Trophoblast cell (in vitro differentiated cells and primary cell): ENCODE results near the gene PLCH2.

ENCODE experiments used
- DNase-seq, 2 donors: peaks; one replicate each; pipeline ENCODE4 v3.0.0-alpha.2; 2016
- H2AFZ ChIP-seq: 2 replicates; pipeline ENCODE4 v1.6.1; 2013; ENCODE audit warnings: low read length, moderate library complexity, mild to moderate bottlenecking; ENCODE audit not compliant: insufficient read depth, poor library complexity
- H2AK5ac ChIP-seq: 2 replicates; pipeline ENCODE4 v1.6.1; 2013; ENCODE audit warnings: mild to moderate bottlenecking, low read length
- H2BK120ac ChIP-seq: 2 replicates; pipeline ENCODE4 v1.6.1; 2013; ENCODE audit warnings: low read length, mild to moderate bottlenecking, moderate library complexity; ENCODE audit not compliant: insufficient read depth, poor library complexity
- H2BK12ac ChIP-seq: 2 replicates; pipeline ENCODE4 v1.6.1; 2013; ENCODE audit warnings: mild to moderate bottlenecking, low read length, moderate library complexity
- H2BK5ac ChIP-seq: 2 replicates; pipeline ENCODE4 v1.6.1; 2013; ENCODE audit warnings: low read length, low read depth, moderate library complexity, mild to moderate bottlenecking; ENCODE audit not compliant: poor library complexity
- H3K14ac ChIP-seq: 2 replicates; pipeline ENCODE4 v1.6.1; 2013; ENCODE audit warnings: mild to moderate bottlenecking, low read length
- H3K18ac ChIP-seq: 2 replicates; pipeline ENCODE4 v1.6.1; 2013; ENCODE audit warnings: mild to moderate bottlenecking, low read length
- H3K23ac ChIP-seq: 2 replicates; pipeline ENCODE4 v1.6.1; 2013; ENCODE audit warnings: low read length
- H3K27ac ChIP-seq: 2 replicates; pipeline ENCODE4 v1.5.1; 2013; ENCODE audit warnings: low read depth, mild to moderate bottlenecking, inconsistent platforms, low read length, moderate library complexity
- H3K27me3 ChIP-seq: 2 replicates; pipeline ENCODE4 v1.6.1; 2013; ENCODE audit warnings: inconsistent platforms, mild to moderate bottlenecking, low read length, moderate library complexity; ENCODE audit not compliant: insufficient read depth
- H3K36me3 ChIP-seq, 2 experiments: 1 replicate in 1 of 2; 2 replicates in 1 of 2; pipeline ENCODE4 v1.6.1; 2013; ENCODE audit warnings: low read length in 2 of 2, mild to moderate bottlenecking in 2 of 2, moderate library complexity in 1 of 2; ENCODE audit not compliant: insufficient read depth in 2 of 2, control insufficient read depth in 1 of 2
- H3K4ac ChIP-seq: 2 replicates; pipeline ENCODE4 v1.6.1; 2013; ENCODE audit warnings: low read depth, mild to moderate bottlenecking, low read length, moderate library complexity
- H3K4me1 ChIP-seq, 2 experiments: 1 replicate in 1 of 2; 2 replicates in 1 of 2; pipeline ENCODE4 v1.6.1; 2013; ENCODE audit warnings: low read length in 2 of 2, mild to moderate bottlenecking in 2 of 2, moderate library complexity in 1 of 2; ENCODE audit not compliant: insufficient read depth in 2 of 2, control insufficient read depth in 1 of 2
- H3K4me2 ChIP-seq: 2 replicates; pipeline ENCODE4 v1.6.1; 2013; ENCODE audit warnings: inconsistent platforms, mild to moderate bottlenecking, low read length, moderate library complexity
- H3K4me3 ChIP-seq: 2 replicates; pipeline ENCODE4 v1.5.1; 2013; ENCODE audit warnings: mild to moderate bottlenecking, low read depth, low read length, inconsistent platforms
- H3K79me1 ChIP-seq: one replicate; pipeline ENCODE4 v1.6.1; 2013; ENCODE audit warnings: low read length
- H3K79me2 ChIP-seq: 2 replicates; pipeline ENCODE4 v1.6.1; 2013; ENCODE audit warnings: low read length, mild to moderate bottlenecking; ENCODE audit not compliant: control insufficient read depth, insufficient read depth, poor library complexity
- H3K9ac ChIP-seq: 2 replicates; pipeline ENCODE4 v1.6.1; 2013; ENCODE audit warnings: mild to moderate bottlenecking, low read length
- H3K9me3 ChIP-seq: 2 replicates; pipeline ENCODE4 v1.6.1; 2013; ENCODE audit warnings: low read depth, mild to moderate bottlenecking, control low read depth, inconsistent platforms, low read length; ENCODE audit not compliant: insufficient read depth
- H4K12ac ChIP-seq: 2 replicates; pipeline ENCODE4 v1.6.1; 2013; ENCODE audit warnings: low read depth, mild to moderate bottlenecking, low read length, moderate library complexity
- H4K8ac ChIP-seq: 2 replicates; pipeline ENCODE4 v1.6.1; 2013; ENCODE audit warnings: low read depth, mild to moderate bottlenecking, low read length, moderate library complexity
- H4K91ac ChIP-seq: one replicate; pipeline ENCODE4 v1.6.1; 2013; ENCODE audit warnings: low read depth, mild to moderate bottlenecking, low read length, moderate library complexity
- WGBS: extraction: QIAGEN DNeasy Blood & Tissue Kit; methylation state at CpG from one replicate; pipeline ENCODE4 v1.1.7; 2013; ENCODE audit warnings: missing lambda C conversion rate; ENCODE audit not compliant: insufficient read length, insufficient coverage; ENCODE audit errors: extremely low coverage; 5-methylcytosine and 5-hydroxymethylcytosine counted together

The PLCH2 gene

DNA sequence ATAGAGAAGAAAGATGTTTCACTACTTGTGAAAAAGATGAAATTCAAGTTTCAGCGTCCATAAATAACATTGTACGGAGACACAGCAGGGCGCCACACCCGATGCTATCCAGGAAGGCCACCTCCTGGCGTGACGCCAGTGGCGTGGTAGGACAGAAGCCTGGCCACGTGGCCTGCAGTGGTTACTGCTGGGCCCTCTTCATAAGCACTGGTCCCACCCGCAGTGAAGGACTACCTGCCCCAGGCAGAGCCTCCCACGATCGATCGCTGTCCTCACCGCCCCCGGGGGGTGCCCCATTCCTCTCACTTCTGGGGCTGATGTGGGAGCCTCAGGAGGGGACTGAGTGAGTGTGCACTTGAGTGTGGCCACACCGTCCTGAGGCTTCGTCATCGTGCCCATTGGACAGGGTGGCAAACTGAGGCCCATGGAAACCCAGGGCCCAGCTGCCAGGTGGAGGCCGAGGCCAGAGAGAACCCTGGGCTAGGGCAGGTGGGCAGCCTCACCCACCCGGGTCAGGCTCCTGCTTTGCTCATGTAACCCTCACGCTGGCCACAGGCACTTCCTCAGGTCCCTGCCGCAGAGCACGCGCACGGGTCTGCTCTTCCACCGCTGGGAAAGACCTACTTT, 65.6 kb downstream of the PLCH2 start:
- DNase-seq: peak in 1 of 2 donors; percentile 44
- Histone ChIP-seq H3K79me2 (no peaks in the 10 kb centered on the region), H2AFZ (no peak overlapping the region), H2BK5ac (no peak overlapping the region), H3K79me1 (peaks cover 7% of the 10 kb centered on the region), H2BK12ac (no peak overlapping the region), H3K9me3 (no peaks in the 10 kb centered on the region), H4K91ac (no peak overlapping the region), H2BK120ac (no peak overlapping the region), H3K23ac (no peak overlapping the region), H4K12ac (no peak overlapping the region), H3K4me2 (no peak overlapping the region), H3K4me1 (peaks cover 6 to 11% of the 10 kb centered on the region in 2 experiments), H3K14ac (no peak overlapping the region), H4K8ac (no peak overlapping the region), H3K18ac (no peak overlapping the region), H3K4ac (no peak overlapping the region), H2AK5ac (no peak overlapping the region), H3K27me3 (peaks cover 4% of the 10 kb centered on the region), H3K27ac (no peak overlapping the region), H3K36me3 (no peaks in the 10 kb centered on the region), H3K9ac (no peak overlapping the region), H3K4me3 (no peak overlapping the region)
- WGBS: no CpG with 5 or more reads among the region's 25 CpGs

DNA sequence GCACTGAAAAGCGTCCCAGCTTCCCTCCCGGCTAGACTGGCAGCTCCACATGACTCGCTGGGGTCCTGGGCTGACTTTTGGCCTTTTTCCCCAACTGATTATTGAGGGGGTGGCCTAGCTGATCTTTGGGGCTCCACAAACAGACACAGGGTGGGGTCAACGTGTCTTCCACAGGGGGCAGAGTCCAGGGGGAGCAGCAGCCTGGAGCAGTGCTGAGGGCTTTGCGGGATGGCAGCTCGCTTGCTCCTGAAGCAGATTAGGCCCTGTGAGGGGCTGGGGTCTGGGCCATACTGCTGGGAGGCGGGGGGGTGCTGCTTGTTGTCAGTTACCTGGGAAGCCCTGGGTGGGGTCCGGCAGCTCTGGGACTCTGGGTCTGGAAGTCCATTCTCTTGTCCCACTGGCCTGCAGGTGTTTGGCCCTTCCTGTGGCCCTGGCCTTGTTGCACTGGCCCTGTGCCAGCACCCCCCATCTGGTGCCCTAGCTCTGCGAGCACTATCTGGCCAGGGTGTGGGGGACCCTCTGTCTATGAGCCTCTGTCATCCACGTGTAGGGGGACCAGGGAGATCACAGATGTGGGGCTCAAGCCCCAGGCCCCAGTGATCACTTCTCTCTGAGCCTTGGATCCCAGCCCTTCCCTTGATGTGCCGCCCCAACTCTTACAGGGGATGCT, 66.3 kb downstream of the PLCH2 start:
- no peak overlapping the region for H3K4ac ChIP-seq
- H4K12ac ChIP-seq: no peak overlapping the region
- H3K18ac ChIP-seq: no peak overlapping the region
- H3K9me3 ChIP-seq: no peaks in the 10 kb centered on the region
- H3K14ac ChIP-seq: no peak overlapping the region
- no peak overlapping the region for H3K23ac ChIP-seq
- H3K9ac ChIP-seq: no peak overlapping the region
- peaks cover 4% of the 10 kb centered on the region for H3K27me3 ChIP-seq
- no peak overlapping the region for H3K4me3 ChIP-seq
- H4K8ac ChIP-seq: no peak overlapping the region
- no peak overlapping the region for H4K91ac ChIP-seq
- H3K79me2 ChIP-seq: no peaks in the 10 kb centered on the region
- no peak overlapping the region for H3K4me2 ChIP-seq
- no peak overlapping the region for H3K27ac ChIP-seq
- H3K4me1 ChIP-seq: peaks cover 13 to 17% of the 10 kb centered on the region in 2 experiments
- H2BK5ac ChIP-seq: no peak overlapping the region
- no peak overlapping the region for H2BK120ac ChIP-seq
- H2BK12ac ChIP-seq: no peak overlapping the region
- DNase-seq: no peak
- no CpG with 5 or more reads among the region's 11 CpGs for WGBS
- no peak overlapping the region for H2AK5ac ChIP-seq
- no peaks in the 10 kb centered on the region for H3K36me3 ChIP-seq
- H3K79me1 ChIP-seq: peaks cover 8% of the 10 kb centered on the region
- no peak overlapping the region for H2AFZ ChIP-seq

DNA sequence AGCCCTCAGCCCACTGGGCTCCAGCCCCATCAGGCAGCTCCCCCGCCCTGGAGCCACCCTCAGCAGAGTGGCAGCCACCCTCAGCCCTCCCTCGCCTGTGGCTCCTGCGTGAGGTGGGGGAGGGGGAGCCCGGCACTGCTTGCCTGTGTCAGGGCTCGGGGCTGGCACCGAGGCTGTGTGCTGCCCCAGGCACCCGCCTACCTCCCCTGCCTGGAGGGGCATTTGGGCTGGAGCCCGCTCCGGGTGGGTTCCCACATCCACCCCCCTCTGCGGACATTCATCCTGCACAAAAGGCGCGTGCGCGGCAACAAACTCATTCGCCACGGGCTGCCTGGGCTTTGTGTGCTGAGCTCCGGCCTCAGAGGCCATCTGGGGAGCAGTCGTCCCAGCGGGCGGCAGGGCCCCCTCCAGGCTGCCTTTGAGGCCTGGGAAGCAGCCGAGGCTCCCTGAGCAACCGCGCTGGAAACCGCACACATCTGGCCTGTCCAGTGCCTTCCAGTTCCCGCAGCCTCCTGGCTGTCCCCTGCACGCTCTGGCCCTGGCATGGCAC, 67.5 kb downstream of the PLCH2 start:
- H3K4ac ChIP-seq: no peak overlapping the region
- no peak overlapping the region for H3K23ac ChIP-seq
- H3K27ac ChIP-seq: no peak overlapping the region
- no peak overlapping the region for H4K8ac ChIP-seq
- peaks cover 4% of the 10 kb centered on the region for H3K27me3 ChIP-seq
- WGBS: no CpG with 5 or more reads among the region's 26 CpGs
- no peak overlapping the region for H4K91ac ChIP-seq
- no peak overlapping the region for H2AK5ac ChIP-seq
- H3K4me3 ChIP-seq: no peak overlapping the region
- H3K4me2 ChIP-seq: no peak overlapping the region
- H3K18ac ChIP-seq: no peak overlapping the region
- H3K79me2 ChIP-seq: no peaks in the 10 kb centered on the region
- peaks cover 8% of the 10 kb centered on the region for H3K79me1 ChIP-seq
- H3K9ac ChIP-seq: no peak overlapping the region
- no peaks in the 10 kb centered on the region for H3K9me3 ChIP-seq
- H2AFZ ChIP-seq: no peak overlapping the region
- no peak overlapping the region for H2BK12ac ChIP-seq
- DNase-seq: peak in 1 of 2 donors; percentile 28
- no peak overlapping the region for H3K14ac ChIP-seq
- no peak overlapping the region for H2BK5ac ChIP-seq
- peaks cover 13 to 21% of the 10 kb centered on the region in 2 experiments for H3K4me1 ChIP-seq
- no peak overlapping the region for H2BK120ac ChIP-seq
- H3K36me3 ChIP-seq: no peaks in the 10 kb centered on the region
- no peak overlapping the region for H4K12ac ChIP-seq

DNA sequence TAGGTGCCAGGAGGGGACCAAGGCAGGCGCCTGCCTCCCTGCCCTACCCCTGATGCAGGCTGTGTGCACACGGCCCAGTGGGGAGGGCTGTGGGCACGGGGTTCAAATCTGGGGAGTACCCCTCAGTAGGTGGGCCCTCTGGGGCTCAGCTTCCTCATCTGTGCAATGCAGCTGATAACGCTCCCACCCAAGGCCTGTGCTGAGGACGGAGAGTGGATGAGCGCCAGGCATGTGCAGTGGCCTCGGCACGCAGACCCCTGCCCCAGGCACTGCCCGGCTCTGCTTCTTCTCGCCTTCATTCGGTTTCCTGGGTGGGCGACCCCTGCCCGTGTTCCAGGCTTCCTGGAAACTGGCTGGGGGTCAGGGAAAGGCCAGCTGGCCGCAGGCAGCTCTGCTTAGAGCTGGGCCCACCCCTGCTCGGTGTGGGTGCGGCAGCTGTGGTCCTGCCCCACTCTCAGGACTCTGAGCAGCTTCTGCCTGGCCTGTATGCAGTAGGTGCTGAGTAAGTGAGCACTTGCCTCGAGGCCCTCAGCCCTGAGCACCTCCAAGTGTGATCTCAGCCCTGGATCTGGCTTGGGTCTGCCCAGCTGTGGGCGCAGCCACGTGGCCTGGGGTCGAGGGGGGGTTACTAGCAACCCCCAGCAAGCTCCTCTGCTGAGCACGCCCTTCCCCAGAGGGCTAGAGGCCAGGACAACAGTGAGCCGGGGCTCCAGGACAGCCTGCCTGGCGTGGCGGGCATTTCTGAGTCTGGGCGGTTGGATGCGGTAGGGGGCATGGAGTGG, 68.2 kb downstream of the PLCH2 start:
- no peak overlapping the region for H2BK120ac ChIP-seq
- no peak overlapping the region for H3K4me2 ChIP-seq
- H3K14ac ChIP-seq: no peak overlapping the region
- no peak overlapping the region for H3K4ac ChIP-seq
- H4K12ac ChIP-seq: no peak overlapping the region
- no peak overlapping the region for H3K4me3 ChIP-seq
- no peak overlapping the region for H3K27ac ChIP-seq
- H2BK12ac ChIP-seq: no peak overlapping the region
- H3K79me1 ChIP-seq: peaks cover 8% of the 10 kb centered on the region
- H2AFZ ChIP-seq: no peak overlapping the region
- WGBS: no CpG with 5 or more reads among the region's 26 CpGs
- H3K4me1 ChIP-seq: peaks cover 13 to 21% of the 10 kb centered on the region in 2 experiments
- no peak overlapping the region for H2BK5ac ChIP-seq
- H3K18ac ChIP-seq: no peak overlapping the region
- H3K27me3 ChIP-seq: peaks cover 4% of the 10 kb centered on the region
- H3K79me2 ChIP-seq: no peaks in the 10 kb centered on the region
- no peak for DNase-seq
- no peak overlapping the region for H2AK5ac ChIP-seq
- H3K36me3 ChIP-seq: no peaks in the 10 kb centered on the region
- no peak overlapping the region for H3K9ac ChIP-seq
- no peak overlapping the region for H4K91ac ChIP-seq
- H4K8ac ChIP-seq: no peak overlapping the region
- no peaks in the 10 kb centered on the region for H3K9me3 ChIP-seq
- H3K23ac ChIP-seq: no peak overlapping the region
